Body of pancreas (tissue), 4 donors: ENCODE data around the gene TNFRSF17. TPM values are rescaled to one million over a fixed set of nuclear protein-coding genes. Genes with fewer than 3 reads are reported as not detected.
"Not testable (repeated sequence)": the region's sequence is repeated elsewhere in the genome, so short reads cannot be mapped to it uniquely, and the experiment has no call there.

ENCODE experiments used
- ATAC-seq: fragments of 150-250 bp; one replicate; pipeline ENCODE4 v1.9.1; 2016
- DNase-seq, 4 donors: peaks; one replicate each; pipeline ENCODE4 v3.0.0-alpha.2; 2019
- H3K27ac ChIP-seq, 4 donors: fragments of 200-600 bp; sonication (generic); 1 replicate in 3 of 4; 2 replicates in 1 of 4; pipeline versions ENCODE4 v1.5.1 to v1.6.1; 2016 to 2019; ENCODE audit warnings: mild to moderate bottlenecking in 1 of 4, mixed read lengths in 1 of 4, moderate library complexity in 1 of 4
- H3K27me3 ChIP-seq, 2 donors: fragments of 200-600 bp; sonication (generic); one replicate each; pipeline ENCODE4 v1.6.0; 2016; ENCODE audit warnings: mild to moderate bottlenecking in 1 of 2
- H3K36me3 ChIP-seq, 2 donors: fragments of 200-600 bp; sonication (generic); replicated peaks in 1 of 2; 2 replicates each; pipeline ENCODE4 v1.5.1; 2016; ENCODE audit warnings: low read depth in 2 of 2; ENCODE audit not compliant: insufficient read depth in 1 of 2
- H3K4me1 ChIP-seq: fragments of 200-600 bp; sonication (generic); one replicate; pipeline ENCODE4 v1.6.0; 2016
- H3K4me3 ChIP-seq, 2 donors: fragments of 200-600 bp; sonication (generic); 1 replicate in 1 of 2; 2 replicates in 1 of 2; pipeline ENCODE4 v1.5.1; 2016 to 2019
- H3K9me3 ChIP-seq, 3 donors: fragments of 200-600 bp; sonication (generic); 1 replicate in 2 of 3; 2 replicates in 1 of 3; pipeline ENCODE4 v1.5.1; 2016
- CTCF ChIP-seq, 7 experiments: fragments of 450-650 bp in 4 of 7; fragments of 200-600 bp in 3 of 7; sonication (generic) in 3 of 7; IDR thresholded peaks; one replicate each; pipeline ENCODE4 v1.5.1; 2016 to 2019; ENCODE audit warnings: antibody characterized with exemption in 7 of 7
- POLR2A ChIP-seq, 3 donors: fragments of 450-650 bp; IDR thresholded peaks; one replicate each; pipeline ENCODE4 v1.6.1; 2016; ENCODE audit warnings: antibody characterized with exemption in 3 of 3, mild to moderate bottlenecking in 2 of 3
- WGBS, 2 donors: methylation state at CpG; one replicate each; pipeline ENCODE4 v1.1.5; 2017; 5-methylcytosine and 5-hydroxymethylcytosine counted together
- intact Hi-C: fragments of 100-400 bp; cut with DNase I; formaldehyde crosslinking; loops from one replicate; pipeline ENCODE4 v1.15.1; 2023
- total RNA-seq, 2 donors: library from RNA; depleted of rRNA; stranded (reverse); fragments of >200 nt; gene quantifications; one replicate each; pipeline ENCODE4 v1.1.0, GENCODE V29; 2016

The TNFRSF17 gene
- total RNA-seq, 2 donors from 2014 or later: not detected

- ATAC-seq: no peak
- intact Hi-C loops: no loop called here
- no peaks in the 10 kb centered on the region for H3K36me3 ChIP-seq
- H3K9me3 ChIP-seq: no peaks in the 10 kb centered on the region
- H3K27ac ChIP-seq: no peak overlapping the region
- 68 to 76% methylated on average over 7 of the region's 7 CpGs for WGBS, 2 donors
- DNase-seq: no peak
- no peaks in the 10 kb centered on the region for H3K4me1 ChIP-seq
- TF ChIP-seq CTCF (IDR thresholded peaks at IDR 0.05): no peak
- no peak for TF ChIP-seq POLR2A (IDR thresholded peaks at IDR 0.05)
- no peaks in the 10 kb centered on the region for H3K27me3 ChIP-seq
- H3K4me3 ChIP-seq: no peak overlapping the region
These were observed 1.2 kb downstream of the TNFRSF17 start for GRCh38 chr16:11966173-11966572.

GRCh38 chr16:11967195-11967911 is 2.3 kb downstream of the TNFRSF17 start:
- ATAC-seq: no peak
- TF ChIP-seq POLR2A (IDR thresholded peaks at IDR 0.05): no peak
- no peak for TF ChIP-seq CTCF (IDR thresholded peaks at IDR 0.05)
- Histone ChIP-seq H3K9me3 (no peaks in the 10 kb centered on the region), H3K4me3 (no peak overlapping the region), H3K27me3 (no peaks in the 10 kb centered on the region), H3K27ac (no peak overlapping the region), H3K4me1 (no peaks in the 10 kb centered on the region), H3K36me3 (no peaks in the 10 kb centered on the region)
- intact Hi-C loops: no loop called here
- no peak for DNase-seq
- WGBS, 2 donors: 32 to 34% methylated on average over 17 of the region's 17 CpGs

- WGBS, 2 donors: 79 to 83% methylated on average over 3 of the region's 3 CpGs
- intact Hi-C loops: no loop called here
- DNase-seq: no peak
- no peak for ATAC-seq
- Histone ChIP-seq H3K27ac (no peak overlapping the region), H3K36me3 (no peaks in the 10 kb centered on the region), H3K4me3 (no peak overlapping the region), H3K27me3 (no peaks in the 10 kb centered on the region), H3K9me3 (no peaks in the 10 kb centered on the region), H3K4me1 (no peaks in the 10 kb centered on the region)
- TF ChIP-seq POLR2A (IDR thresholded peaks at IDR 0.05) (no peak), CTCF (IDR thresholded peaks at IDR 0.05) (no peak)
These were observed 3.6 kb downstream of the TNFRSF17 start for GRCh38 chr16:11968577-11968976.

GRCh38 chr16:11970292-11970691 is 5.3 kb downstream of the TNFRSF17 start:
- DNase-seq, H3K4me3 ChIP-seq, H3K36me3 ChIP-seq, H3K27ac ChIP-seq, H3K27me3 ChIP-seq, H3K4me1 ChIP-seq, intact Hi-C loops, ATAC-seq, H3K9me3 ChIP-seq: not testable (repeated sequence)
- 93 to 94% methylated on average over 5 of the region's 5 CpGs for WGBS, 2 donors

GRCh38 chr16:11972128-11972527 is 7.1 kb downstream of the TNFRSF17 start:
- H3K4me3 ChIP-seq: no peak overlapping the region
- no peaks in the 10 kb centered on the region for H3K36me3 ChIP-seq
- peak in 1 of 4 donors; percentile 16 for DNase-seq
- no peak overlapping the region for H3K27ac ChIP-seq
- intact Hi-C loops: no loop called here
- peaks cover 9% of the 10 kb centered on the region for H3K4me1 ChIP-seq
- no peak for ATAC-seq
- WGBS, 2 donors: 58 to 63% methylated on average over 11 of the region's 11 CpGs
- TF ChIP-seq CTCF (IDR thresholded peaks at IDR 0.05): peak in 2 of 7 experiments; percentile 13 to 30
- no peak for TF ChIP-seq POLR2A (IDR thresholded peaks at IDR 0.05)
- no peaks in the 10 kb centered on the region for H3K9me3 ChIP-seq
- no peaks in the 10 kb centered on the region for H3K27me3 ChIP-seq
